GM23248 (cell line): ENCODE data around the gene NEDD4L.

Experiments used
- EZH2 ChIP-seq: fragments of 200-600 bp; sonication (generic); IDR thresholded peaks from 2 replicates; pipeline ENCODE4 v1.6.1; 2018; ENCODE audit warnings: antibody characterized with exemption, mild to moderate bottlenecking; ENCODE audit not compliant: insufficient read depth, poor library complexity, severe bottlenecking
- EZH2phosphoT487 ChIP-seq: fragments of 200-600 bp; sonication (generic); IDR thresholded peaks from 2 replicates; pipeline ENCODE4 v1.6.1; 2018; ENCODE audit warnings: antibody characterized with exemption, moderate library complexity, mild to moderate bottlenecking, low read depth; ENCODE audit not compliant: insufficient read depth

- TF ChIP-seq EZH2: no peak
- no peak for TF ChIP-seq EZH2phosphoT487
Observed at GRCh38 chr18:58432050-58432727, 388.2 kb downstream of the NEDD4L start.
